Tibial nerve (tissue), 4 donors: ENCODE data around the gene TRIM24.

Experiments
- EP300 ChIP-seq, 2 donors: sonication (generic); formaldehyde crosslinking; IDR thresholded peaks; one replicate each; pipeline ENCODE4 v1.6.1; 2017; ENCODE audit warnings: antibody characterized with exemption in 2 of 2, mild to moderate bottlenecking in 1 of 2
- POLR2A ChIP-seq, 2 donors: fragments of 450-650 bp; IDR thresholded peaks; one replicate each; pipeline ENCODE4 v1.6.1; 2017; ENCODE audit warnings: antibody characterized with exemption in 2 of 2, mild to moderate bottlenecking in 2 of 2, moderate library complexity in 2 of 2
- TF ChIP-seq, protein P1 (sequence below), 5 experiments: fragments of 200-600 bp in 3 of 5; fragments of 450-650 bp in 2 of 5; sonication (generic) in 3 of 5; IDR thresholded peaks; one replicate each; pipeline ENCODE4 v1.5.1; 2016 to 2019; ENCODE audit warnings: antibody characterized with exemption in 5 of 5, mild to moderate bottlenecking in 3 of 5, moderate library complexity in 2 of 5

DNA sequence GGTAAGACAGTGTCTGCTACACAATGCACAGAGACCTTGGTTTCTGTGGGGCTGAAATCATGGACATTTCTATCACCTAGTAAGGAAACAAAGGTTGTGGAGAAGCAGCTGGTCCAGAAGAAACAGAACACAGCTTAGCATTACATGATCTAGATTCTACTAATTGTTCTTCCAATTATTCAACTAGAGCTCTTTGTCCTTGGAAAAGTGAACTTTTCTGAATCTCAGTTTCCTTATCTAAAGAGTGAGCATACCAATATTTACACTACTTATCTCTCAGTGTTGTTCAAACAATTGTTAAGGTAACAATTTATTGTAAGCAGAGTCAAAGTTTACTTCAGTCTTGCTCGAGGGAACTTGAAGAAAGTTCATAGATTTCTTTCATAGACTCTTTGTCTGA is 42.3 kb upstream of the TRIM24 start:
- TF ChIP-seq, protein P1, sequence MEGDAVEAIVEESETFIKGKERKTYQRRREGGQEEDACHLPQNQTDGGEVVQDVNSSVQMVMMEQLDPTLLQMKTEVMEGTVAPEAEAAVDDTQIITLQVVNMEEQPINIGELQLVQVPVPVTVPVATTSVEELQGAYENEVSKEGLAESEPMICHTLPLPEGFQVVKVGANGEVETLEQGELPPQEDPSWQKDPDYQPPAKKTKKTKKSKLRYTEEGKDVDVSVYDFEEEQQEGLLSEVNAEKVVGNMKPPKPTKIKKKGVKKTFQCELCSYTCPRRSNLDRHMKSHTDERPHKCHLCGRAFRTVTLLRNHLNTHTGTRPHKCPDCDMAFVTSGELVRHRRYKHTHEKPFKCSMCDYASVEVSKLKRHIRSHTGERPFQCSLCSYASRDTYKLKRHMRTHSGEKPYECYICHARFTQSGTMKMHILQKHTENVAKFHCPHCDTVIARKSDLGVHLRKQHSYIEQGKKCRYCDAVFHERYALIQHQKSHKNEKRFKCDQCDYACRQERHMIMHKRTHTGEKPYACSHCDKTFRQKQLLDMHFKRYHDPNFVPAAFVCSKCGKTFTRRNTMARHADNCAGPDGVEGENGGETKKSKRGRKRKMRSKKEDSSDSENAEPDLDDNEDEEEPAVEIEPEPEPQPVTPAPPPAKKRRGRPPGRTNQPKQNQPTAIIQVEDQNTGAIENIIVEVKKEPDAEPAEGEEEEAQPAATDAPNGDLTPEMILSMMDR (IDR thresholded peaks at IDR 0.05): no peak
- TF ChIP-seq POLR2A (IDR thresholded peaks at IDR 0.05) (no peak), EP300 (IDR thresholded peaks at IDR 0.05) (no peak)
